Renal cortex interstitium (tissue), 11 donors: Measurements from ENCODE around the gene NALCN. TPM values are rescaled to one million over a fixed set of nuclear protein-coding genes. Genes with fewer than 3 reads are reported as not detected.
"Not testable (repeated sequence)": the region's sequence is repeated elsewhere in the genome, so short reads cannot be mapped to it uniquely, and the experiment has no call there.

Source experiments
- DNase-seq, 11 donors: peaks; one replicate each; pipeline ENCODE4 v3.0.0-alpha.2; 2013; ENCODE audit warnings: low read depth in 9 of 11, low spot score in 4 of 11; ENCODE audit errors: extremely low read depth in 1 of 11
- polyA plus RNA-seq, 3 donors: library from polyadenylated mRNA; unstranded; fragments of 120-200 nt; gene quantifications; one replicate each; pipeline ENCODE4 v1.2.1, GENCODE V29; 2013; ENCODE audit not compliant: insufficient read length in 3 of 3

The NALCN gene
- polyA plus RNA-seq, 3 donors = 0.92 to 1.5 (median 1.2) TPM

- no peak for DNase-seq
These were observed 61.4 kb downstream of the NALCN start for GRCh38 chr13:101354895-101355294.

DNA sequence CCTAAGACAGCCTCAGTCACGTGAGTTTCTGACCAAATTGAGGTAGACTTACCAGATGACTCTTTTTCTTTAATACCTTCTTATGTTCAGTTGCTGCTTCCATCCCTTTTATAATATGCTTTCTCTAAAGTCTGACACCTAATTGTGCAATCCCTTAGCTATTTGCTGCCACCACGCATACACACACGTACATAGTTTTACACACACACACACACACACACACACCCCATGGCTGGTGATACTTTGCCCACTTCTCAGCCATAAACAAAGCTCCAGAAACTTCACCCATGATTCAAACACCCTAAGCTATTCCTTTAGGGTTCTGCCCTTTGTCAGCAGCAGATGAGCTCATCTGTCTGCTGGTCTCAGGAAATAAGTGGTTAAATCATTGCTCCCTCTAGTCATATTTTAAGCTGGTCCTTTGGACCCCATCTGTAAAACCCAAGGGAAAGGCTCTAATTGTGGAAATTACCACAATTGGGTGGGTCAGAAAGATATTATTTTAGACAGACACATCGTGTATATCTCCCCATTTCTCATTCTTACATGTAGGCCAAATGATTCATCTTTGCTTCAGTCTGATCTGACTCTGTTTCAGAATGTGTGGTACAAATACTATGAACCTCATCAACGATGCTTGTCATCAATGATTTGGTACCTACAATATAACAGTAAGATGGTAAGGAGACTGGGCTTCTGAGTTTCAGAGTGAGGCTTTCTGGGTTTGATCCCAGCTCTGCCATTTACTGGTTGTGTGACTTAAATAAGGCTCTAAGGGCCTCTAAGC, 69.2 kb downstream of the NALCN start:
- no peak for DNase-seq

DNA sequence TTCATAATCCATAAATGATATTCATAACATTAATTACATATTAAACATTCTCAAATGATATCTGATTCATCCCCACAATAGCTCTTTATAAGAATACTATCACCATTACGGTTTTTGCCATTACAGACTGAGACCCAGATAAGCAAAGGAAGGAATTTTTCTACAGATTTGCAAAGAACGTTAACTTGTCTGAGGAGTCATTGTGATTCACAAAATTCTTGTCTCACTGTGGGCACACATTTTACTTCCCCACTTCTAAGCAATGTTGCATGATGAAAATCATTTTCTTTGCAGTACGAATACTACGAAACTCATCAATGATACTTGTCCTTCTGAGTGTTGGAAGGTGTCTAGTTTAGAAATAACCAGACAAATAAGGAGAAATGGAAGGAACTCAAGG, 70.1 kb downstream of the NALCN start:
- no peak for DNase-seq

GRCh38 chr13:101343128-101343787, 73.0 kb downstream of the NALCN start:
- DNase-seq = no peak

DNA sequence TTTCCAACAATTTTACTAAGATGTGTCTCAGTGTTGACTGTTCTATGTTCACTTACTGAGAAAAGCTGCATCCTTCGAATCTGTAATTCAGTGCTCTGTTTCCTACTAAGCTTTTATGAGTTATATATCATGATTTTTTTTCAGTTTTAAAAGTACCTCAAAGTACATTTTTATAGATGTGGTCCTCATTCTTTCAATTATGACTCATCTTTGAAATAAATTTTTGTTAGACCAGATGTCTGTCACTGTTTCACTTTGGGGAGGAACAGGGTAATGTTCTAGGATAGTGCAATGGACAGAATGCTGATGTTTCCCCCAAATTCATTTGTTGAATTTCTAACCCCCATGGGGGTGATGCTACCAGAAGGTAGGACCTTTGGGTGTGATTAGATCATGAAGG, 74.8 kb downstream of the NALCN start:
- no peak for DNase-seq

DNA sequence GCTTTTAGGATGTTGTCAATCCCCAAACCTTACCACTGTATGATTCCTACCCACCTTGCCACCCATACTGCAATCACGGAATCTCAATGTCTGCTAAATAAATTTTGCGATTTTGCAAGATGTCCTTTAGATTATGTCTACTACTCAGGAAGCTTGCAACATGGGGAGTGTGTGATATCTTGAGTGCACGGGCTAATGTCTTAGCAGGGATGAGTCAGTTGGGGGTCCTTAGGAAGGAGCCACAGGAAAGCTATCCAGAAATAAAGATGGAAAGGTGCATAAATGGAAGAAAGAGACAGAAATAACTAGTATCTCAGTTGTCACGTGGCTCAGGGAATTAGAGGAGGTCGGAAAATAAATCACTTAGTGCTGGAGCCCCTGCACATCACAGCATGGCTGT, 77.1 kb downstream of the NALCN start:
- DNase-seq = no peak

- no peak for DNase-seq
These were observed 83.7 kb downstream of the NALCN start for GRCh38 chr13:101332583-101332982.

DNA sequence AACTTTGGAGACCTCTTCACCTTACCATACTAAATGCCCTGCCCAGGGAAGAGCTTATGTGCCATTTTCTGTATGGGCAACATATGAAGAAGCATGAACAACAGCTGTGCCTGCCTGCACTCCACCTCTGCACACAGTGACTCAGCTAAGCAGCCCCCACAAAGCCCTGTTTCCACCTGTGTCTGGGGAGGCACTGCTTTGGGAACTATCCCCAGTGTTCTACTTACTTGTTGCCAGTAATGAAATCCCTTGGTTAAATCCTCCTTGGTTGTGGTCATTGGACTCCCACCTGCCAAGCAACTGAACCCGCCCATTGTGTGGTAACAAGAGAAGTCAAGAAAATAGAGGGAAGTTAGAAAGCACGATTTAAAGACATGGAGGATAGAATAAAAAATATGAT, 84.6 kb downstream of the NALCN start:
- DNase-seq = no peak

DNA sequence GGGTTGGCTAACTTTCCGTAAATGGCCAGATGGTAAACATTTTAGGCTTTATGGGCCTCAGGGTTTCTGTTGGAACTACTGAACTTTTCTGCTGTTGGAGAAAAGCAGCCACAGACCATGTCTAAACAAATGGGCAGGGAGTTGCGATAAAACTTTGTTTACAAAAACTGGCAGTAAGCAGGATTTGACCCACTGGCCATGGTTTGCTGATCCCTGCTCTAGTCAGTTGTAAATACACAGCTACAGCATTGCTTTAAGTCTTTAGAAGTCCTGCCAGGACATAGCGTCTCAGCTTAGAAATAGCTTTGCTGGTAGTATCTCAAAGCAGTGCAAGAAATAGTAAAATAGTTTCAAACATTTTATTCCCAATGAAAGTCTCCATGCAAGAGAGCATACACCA, 88.4 kb downstream of the NALCN start:
- peak in 9 of 11 donors; percentile 4 to 32 (median 20) for DNase-seq

DNA sequence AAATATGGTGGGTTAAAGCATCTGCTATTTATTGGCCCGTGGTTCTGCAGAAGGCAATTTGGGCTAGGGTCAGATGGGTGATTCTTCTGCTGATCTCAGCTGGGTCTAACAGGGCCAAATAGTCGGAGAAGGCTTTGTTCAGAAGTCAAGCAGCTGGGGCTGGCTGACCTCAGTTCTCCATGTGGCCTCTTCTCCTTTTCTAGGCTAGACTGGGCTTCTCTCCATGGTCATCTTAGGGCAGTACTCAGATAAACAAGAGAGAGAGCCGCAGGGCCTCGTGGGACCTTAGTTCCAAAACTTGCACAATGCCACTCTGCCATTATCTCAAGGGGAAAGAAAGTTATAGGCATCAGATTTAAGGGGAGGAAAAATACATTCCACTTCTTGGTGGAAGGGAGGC, 89.6 kb downstream of the NALCN start:
- no peak for DNase-seq

DNA sequence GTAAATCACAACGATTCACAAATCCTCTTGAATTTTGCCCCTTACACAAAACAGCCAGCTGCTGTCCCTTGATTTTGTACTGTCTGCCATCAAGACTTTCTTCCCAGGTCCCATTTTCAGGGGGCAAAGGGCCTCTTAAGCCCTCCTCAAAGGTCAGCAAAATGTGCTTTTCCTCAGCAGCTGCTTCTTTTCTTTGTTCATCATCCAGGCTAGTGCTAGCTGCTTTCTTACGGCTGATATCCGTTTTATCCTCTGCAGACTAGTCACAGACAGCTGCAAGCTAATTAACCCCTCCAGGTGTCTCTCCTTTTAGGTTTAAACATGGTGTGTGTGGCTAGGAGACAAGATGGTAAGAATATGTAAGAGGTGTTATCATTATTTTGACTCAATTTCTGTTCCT, 90.9 kb downstream of the NALCN start:
- no peak for DNase-seq

DNA sequence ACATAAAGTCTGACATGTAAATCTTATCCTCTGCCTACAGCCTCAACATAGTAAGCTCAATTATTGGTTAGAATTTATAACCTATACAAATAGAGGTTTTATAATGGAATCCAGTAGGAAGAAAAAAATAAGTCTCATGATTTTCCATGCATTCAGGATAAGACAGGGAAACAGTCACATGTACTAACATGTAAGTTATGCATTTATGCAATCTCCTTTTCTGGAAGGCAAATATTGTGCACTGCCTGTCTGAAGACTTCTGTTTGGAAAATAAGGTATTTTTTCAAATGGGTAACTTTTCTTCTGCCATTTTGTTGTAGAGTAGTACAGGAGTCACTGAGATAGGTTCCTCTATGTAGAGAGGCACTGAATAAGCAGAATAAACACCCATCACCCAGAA, 92.7 kb downstream of the NALCN start:
- DNase-seq = no peak

- DNase-seq = no peak
These were observed 98.3 kb downstream of the NALCN start for GRCh38 chr13:101317986-101318523.

DNA sequence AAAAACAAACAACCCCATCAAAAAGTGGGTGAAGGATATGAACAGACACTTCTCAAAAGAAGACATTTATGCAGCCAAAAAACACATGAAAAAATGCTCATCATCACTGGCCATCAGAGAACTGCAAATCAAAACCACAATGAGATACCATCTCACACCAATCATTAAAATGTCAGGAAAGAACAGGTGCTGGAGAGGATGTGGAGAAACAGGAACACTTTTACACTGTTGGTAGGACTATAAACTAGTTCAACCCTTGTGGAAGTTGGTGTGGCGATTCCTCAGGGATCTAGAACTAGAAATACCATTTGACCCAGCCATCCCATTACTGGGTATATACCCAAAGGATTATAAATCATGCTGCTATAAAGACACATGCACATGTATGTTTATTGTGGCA, 102.8 kb downstream of the NALCN start:
- not testable (repeated sequence) for DNase-seq

GRCh38 chr13:101309014-101309619, 107.2 kb downstream of the NALCN start:
- no peak for DNase-seq

- no peak for DNase-seq
These were observed 107.9 kb downstream of the NALCN start for GRCh38 chr13:101308247-101309013.

DNA sequence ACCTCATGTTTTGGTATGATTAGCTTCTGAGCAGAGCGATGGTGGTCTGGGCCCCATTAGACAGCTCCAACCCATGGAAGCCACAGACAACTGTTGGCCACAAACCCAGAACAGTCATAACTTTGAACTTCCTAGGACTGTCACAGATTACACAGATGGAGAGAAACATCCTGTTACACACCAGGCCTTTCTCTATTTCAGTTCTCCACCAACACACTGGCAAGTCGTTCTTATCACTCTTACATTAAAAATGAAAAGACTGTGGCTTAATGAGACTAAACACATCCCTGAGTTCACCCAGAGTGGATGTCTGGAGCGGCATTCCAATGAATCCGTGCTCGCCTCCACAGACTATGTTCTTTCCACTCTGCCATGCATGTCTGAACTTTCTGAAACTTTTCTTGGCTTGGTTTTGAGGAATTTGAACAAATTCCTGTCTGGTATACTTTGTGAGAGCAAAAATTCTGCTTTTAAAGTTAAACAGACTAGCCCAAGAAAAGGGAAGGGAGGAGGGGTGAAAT, 109.1 kb downstream of the NALCN start:
- no peak for DNase-seq

GRCh38 chr13:101306773-101307172, 109.5 kb downstream of the NALCN start:
- DNase-seq = no peak

DNA sequence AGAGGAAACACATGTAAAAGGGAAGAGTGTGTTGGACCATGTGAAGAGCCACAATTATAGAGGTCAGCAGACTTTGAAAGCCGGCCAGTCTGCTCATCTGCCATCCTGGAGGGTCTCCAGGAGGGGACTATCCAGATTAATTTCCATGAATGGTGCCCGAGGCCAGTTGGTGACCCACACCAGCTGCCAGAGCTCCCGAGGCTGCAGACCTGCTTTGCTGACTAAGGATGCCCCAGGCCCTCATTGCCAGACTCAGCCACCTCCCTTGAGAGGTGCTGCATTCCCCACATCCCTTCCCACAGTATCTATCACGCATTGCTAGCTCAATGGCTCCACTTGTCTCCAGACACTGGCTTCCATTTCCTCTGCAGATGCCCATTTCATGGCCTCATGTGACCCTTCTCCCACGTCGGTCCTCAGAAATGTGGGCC, 110.3 kb downstream of the NALCN start:
- DNase-seq = no peak
